B cell (primary cell): ENCODE data around the gene ATP8B3. TPM values are rescaled to one million over a fixed set of nuclear protein-coding genes. Genes with fewer than 3 reads are reported as not detected.
"Not testable (repeated sequence)": the region's sequence is repeated elsewhere in the genome, so short reads cannot be mapped to it uniquely, and the experiment has no call there.

Experiments
- ATAC-seq: fragments of 200-7000 bp; cut with Tn5 transposase; one replicate; pipeline ENCODE4 v1.10.0; 2021; ENCODE audit warnings: low read depth, mild to moderate bottlenecking, moderate number of reproducible peaks, moderate library complexity
- CTCF ChIA-PET: fragments of 350-600 bp; sonication (Branson Sonifier 250); formaldehyde crosslinking; loops from one replicate; lab custom pipeline; 2021; ENCODE audit warnings: antibody characterized with exemption, inconsistent platforms; lab: Charles Lee
- POLR2A ChIA-PET: fragments of 350-600 bp; sonication (Branson Sonifier 250); formaldehyde crosslinking; loops from one replicate; lab custom pipeline; 2021; ENCODE audit warnings: antibody characterized with exemption; lab: Charles Lee
- DNase-seq: peaks from one replicate; pipeline ENCODE4 v3.0.0; 2013
- H2AFZ ChIP-seq: 2 replicates; pipeline ENCODE4 v1.6.1; 2012; ENCODE audit warnings: mild to moderate bottlenecking, low read depth, low read length; ENCODE audit not compliant: insufficient read depth, poor library complexity, severe bottlenecking
- H3K27ac ChIP-seq, 2 donors: 1 replicate in 1 of 2; 2 replicates in 1 of 2; pipeline ENCODE4 v1.5.1; 2012 to 2013; ENCODE audit warnings: low read length in 2 of 2, mild to moderate bottlenecking in 2 of 2, moderate library complexity in 1 of 2
- H3K27me3 ChIP-seq, 4 experiments: fragments of 200-600 bp in 1 of 4; sonication (generic) in 1 of 4; replicated peaks in 1 of 4; 1 replicate in 2 of 4; 2 replicates in 2 of 4; pipeline versions ENCODE4 v1.6.1 to v1.7.0; 2013 to 2016; ENCODE audit warnings: low read length in 3 of 4, mild to moderate bottlenecking in 2 of 4, mixed read lengths in 1 of 4, moderate library complexity in 1 of 4; ENCODE audit not compliant: insufficient read depth in 4 of 4, control insufficient read depth in 3 of 4; ENCODE audit errors: control extremely low read depth in 1 of 4
- H3K36me3 ChIP-seq, 2 experiments: replicated peaks in 1 of 2; 1 replicate in 1 of 2; 2 replicates in 1 of 2; pipeline versions ENCODE4 v1.6.1 to v1.7.1; 2013; ENCODE audit warnings: low read length in 1 of 2; ENCODE audit not compliant: insufficient read depth in 2 of 2, control insufficient read depth in 1 of 2; ENCODE audit errors: control extremely low read depth in 1 of 2, extremely low read depth in 1 of 2
- H3K4me1 ChIP-seq, 2 donors: fragments of 200-600 bp in 1 of 2; sonication (generic) in 1 of 2; 1 replicate in 1 of 2; 2 replicates in 1 of 2; pipeline versions ENCODE4 v1.5.1 to v1.6.1; 2013 to 2017; ENCODE audit warnings: low read length in 2 of 2; ENCODE audit not compliant: control insufficient read depth in 2 of 2, insufficient read depth in 2 of 2
- H3K4me2 ChIP-seq: replicated peaks from 2 replicates; pipeline ENCODE3; 2012; ENCODE audit warnings: mild to moderate bottlenecking, low read depth, low read length; ENCODE audit not compliant: poor library complexity, severe bottlenecking
- H3K4me3 ChIP-seq, 5 experiments: fragments of 200-600 bp in 1 of 5; sonication (generic) in 1 of 5; 1 replicate in 3 of 5; 2 replicates in 2 of 5; pipeline versions ENCODE4 v1.5.1 to v1.7.0; 2011 to 2016; ENCODE audit warnings: low read length in 4 of 5, mild to moderate bottlenecking in 4 of 5, low read depth in 2 of 5, control low read depth in 1 of 5, moderate library complexity in 1 of 5; ENCODE audit not compliant: insufficient read depth in 1 of 5; ENCODE audit errors: control extremely low read depth in 1 of 5, extremely low read depth in 1 of 5
- H3K79me2 ChIP-seq: fragments of 200-600 bp; sonication (generic); one replicate; pipeline ENCODE4 v1.6.0; 2016; ENCODE audit warnings: low read length; ENCODE audit not compliant: control insufficient read depth, insufficient read depth
- H3K9ac ChIP-seq: fragments of 200-600 bp; sonication (generic); 2 replicates; pipeline ENCODE4 v1.6.1; 2017; ENCODE audit warnings: mild to moderate bottlenecking, low read length, moderate library complexity
- H3K9me3 ChIP-seq, 3 donors: one replicate each; pipeline versions ENCODE4 v1.6.1 to v1.7.1; 2013; ENCODE audit warnings: low read length in 2 of 3; ENCODE audit not compliant: control insufficient read depth in 2 of 3, insufficient read depth in 1 of 3; ENCODE audit errors: control extremely low read depth in 1 of 3
- H4K20me1 ChIP-seq: 2 replicates; pipeline ENCODE4 v1.6.0; 2012; ENCODE audit warnings: mild to moderate bottlenecking, low read length; ENCODE audit not compliant: insufficient read depth, control insufficient read depth, poor library complexity, severe bottlenecking
- H3K27ac Mint-ChIP-seq: one replicate; pipeline ENCODE4 v1.8.0; 2021; ENCODE audit warnings: mixed read lengths
- H3K27me3 Mint-ChIP-seq: one replicate; pipeline ENCODE4 v1.8.0; 2021; ENCODE audit warnings: mixed read lengths
- H3K4me1 Mint-ChIP-seq: one replicate; pipeline ENCODE4 v1.8.0; 2021; ENCODE audit warnings: mixed read lengths
- H3K4me3 Mint-ChIP-seq: one replicate; pipeline ENCODE4 v1.8.0; 2021; ENCODE audit warnings: mixed read lengths
- H3K9me3 Mint-ChIP-seq: one replicate; pipeline ENCODE4 v1.8.0; 2022; ENCODE audit warnings: mixed read lengths; ENCODE audit not compliant: insufficient read depth
- CTCF ChIP-seq: fragments of 200-600 bp; IDR thresholded peaks from one replicate; pipeline ENCODE4 v1.8.0; 2022; ENCODE audit warnings: antibody characterized with exemption, mild to moderate bottlenecking
- EZH2 ChIP-seq: IDR thresholded peaks from 2 replicates; pipeline ENCODE4 v1.6.1; 2012; ENCODE audit warnings: borderline replicate concordance, low read depth, mild to moderate bottlenecking, moderate library complexity, low read length; ENCODE audit not compliant: insufficient read depth, poor library complexity, severe bottlenecking
- WGBS: methylation state at CpG from one replicate; pipeline ENCODE4 v1.1.5; 2013; ENCODE audit warnings: missing lambda C conversion rate; ENCODE audit not compliant: insufficient coverage; 5-methylcytosine and 5-hydroxymethylcytosine counted together
- intact Hi-C: fragments of 100-400 bp; cut with micrococcal nuclease; formaldehyde crosslinking; loops from one replicate; pipeline ENCODE4 v1.10.0; 2022
- polyA plus RNA-seq: library from polyadenylated mRNA; depleted of rRNA; stranded (reverse); fragments of >200 nt; gene quantifications from 2 replicates; pipeline ENCODE4 v1.2.3, GENCODE V29; 2012
- total RNA-seq, 2 donors: library from RNA; stranded (reverse); fragments of 120-200 nt in 1 of 2; gene quantifications; 1 replicate in 1 of 2; 2 replicates in 1 of 2; pipeline versions ENCODE4 v1.2.3 to v1.2.4, GENCODE V29; 2013 to 2022

Gene ATP8B3
- total and polyA plus RNA-seq, 2 donors (not counting 1 experiment from before 2014, with no cell fraction given), result 0.89 to 5.1 TPM

GRCh38 chr19:1761528-1762242 lies 50.4 kb downstream of the ATP8B3 start:
- H4K20me1 ChIP-seq, result no peaks in the 10 kb centered on the region
- peaks cover 0 to 95% (median 65%) of the 10 kb centered on the region in 4 experiments for H3K27me3 ChIP-seq
- H3K27ac ChIP-seq, result no peak overlapping the region
- no peaks in the 10 kb centered on the region for H3K79me2 ChIP-seq
- H3K4me3 ChIP-seq, result no peak overlapping the region
- H3K4me2 ChIP-seq, result no peak overlapping the region
- WGBS, result 9% methylated on average over 29 of the region's 30 CpGs
- no peak overlapping the region for H3K27ac Mint-ChIP-seq
- no peak for TF ChIP-seq EZH2
- no peak for TF ChIP-seq CTCF
- no peaks in the 10 kb centered on the region for H3K36me3 ChIP-seq
- peaks cover 18 to 34% of the 10 kb centered on the region in 2 donors for H3K4me1 ChIP-seq
- ATAC-seq (no peak), DNase-seq (no peak)
- ChIA-PET POLR2A (no interaction called here), CTCF (interaction anchor here (0.7 kb wide), 1 partner anchor 1408 kb away, joined by 4 read pairs; no protein-coding TSS in a partner anchor)
- no peak overlapping the region for H2AFZ ChIP-seq
- H3K4me1 Mint-ChIP-seq, result peaks cover 10% of the 10 kb centered on the region
- H3K9me3 ChIP-seq, result peaks cover 0 to 75% (median 0%) of the 10 kb centered on the region in 3 donors
- H3K9me3 Mint-ChIP-seq, result no peaks in the 10 kb centered on the region
- intact Hi-C loops, result no loop called here
- H3K4me3 Mint-ChIP-seq, result no peak overlapping the region
- H3K27me3 Mint-ChIP-seq, result peaks cover 44% of the 10 kb centered on the region
- H3K9ac ChIP-seq, result no peak overlapping the region

GRCh38 chr19:1760786-1761527 lies 51.1 kb downstream of the ATP8B3 start:
- Histone ChIP-seq H3K27me3 (peaks cover 0 to 95% (median 63%) of the 10 kb centered on the region in 4 experiments), H3K4me1 (peaks cover 22 to 31% of the 10 kb centered on the region in 2 donors), H3K9me3 (peaks cover 0 to 76% (median 0%) of the 10 kb centered on the region in 3 donors)
- 7% methylated on average over 3 of the region's 15 CpGs for WGBS
- CTCF ChIA-PET, result interaction anchor here (0.7 kb wide), 1 partner anchor 1409 kb away, joined by 4 read pairs; no protein-coding TSS in a partner anchor
- H3K27ac ChIP-seq, intact Hi-C loops, POLR2A ChIA-PET, H3K4me3 ChIP-seq, H3K27ac Mint-ChIP-seq, H3K4me3 Mint-ChIP-seq, H3K36me3 ChIP-seq, H3K79me2 ChIP-seq, ATAC-seq, H4K20me1 ChIP-seq, H3K4me2 ChIP-seq, H2AFZ ChIP-seq, H3K9ac ChIP-seq, DNase-seq, H3K9me3 Mint-ChIP-seq, H3K4me1 Mint-ChIP-seq: not testable (repeated sequence)
- peaks cover 48% of the 10 kb centered on the region for H3K27me3 Mint-ChIP-seq
